Activated CD4-positive, alpha-beta T cell treated with anti-CD3 and anti-CD28 coated beads for 48 hours (primary cell): Measurements from ENCODE around the gene CTSO.

Experiments
- DNase-seq: peaks from one replicate; pipeline ENCODE4 v3.0.0-alpha.2; 2020

CTSO gene

GRCh38 chr4:155953151-155954117 is at the start of gene CTSO:
CTSO (minus strand) TSS chr4:155953866; CDS start chr4:155953847, 19 bp downstream.
- peak; percentile 76 for DNase-seq

- no peak for DNase-seq
These were observed 46.8 kb upstream of the CTSO start for GRCh38 chr4:156000491-156000890.

- no peak for DNase-seq
These were observed 46.1 kb upstream of the CTSO start for GRCh38 chr4:155999725-156000124.

GRCh38 chr4:155995069-155995468 is 41.4 kb upstream of the CTSO start:
- no peak for DNase-seq

- DNase-seq = no peak
These were observed 30.6 kb upstream of the CTSO start for GRCh38 chr4:155984106-155984797.

- no peak for DNase-seq
These were observed 29.2 kb upstream of the CTSO start for GRCh38 chr4:155982736-155983385.

GRCh38 chr4:155978810-155979209 is 25.1 kb upstream of the CTSO start:
- DNase-seq = no peak

- DNase-seq = no peak
These were observed 21.8 kb upstream of the CTSO start for GRCh38 chr4:155975511-155975910.

GRCh38 chr4:155974996-155975395 is 21.3 kb upstream of the CTSO start:
- no peak for DNase-seq

- DNase-seq = no peak
These were observed 20.7 kb upstream of the CTSO start for GRCh38 chr4:155974476-155974749.

GRCh38 chr4:155973639-155974475 is 20.2 kb upstream of the CTSO start:
- no peak for DNase-seq

- DNase-seq = no peak
These were observed 18.4 kb upstream of the CTSO start for GRCh38 chr4:155972098-155972497.

GRCh38 chr4:155966731-155967395 is 13.2 kb upstream of the CTSO start:
- DNase-seq = no peak

GRCh38 chr4:155966171-155966570 is 12.5 kb upstream of the CTSO start:
- no peak for DNase-seq

- DNase-seq = no peak
These were observed 10.6 kb upstream of the CTSO start for GRCh38 chr4:155964016-155964891.

- no peak for DNase-seq
These were observed 9.1 kb upstream of the CTSO start for GRCh38 chr4:155962767-155963166.

GRCh38 chr4:155961575-155961974 is 7.9 kb upstream of the CTSO start:
- no peak for DNase-seq

- no peak for DNase-seq
These were observed 6.9 kb upstream of the CTSO start for GRCh38 chr4:155960522-155960921.

GRCh38 chr4:155959417-155959816 is 5.8 kb upstream of the CTSO start:
- DNase-seq = no peak

- no peak for DNase-seq
These were observed 2.8 kb upstream of the CTSO start for GRCh38 chr4:155956461-155956860.

- no peak for DNase-seq
These were observed 1.3 kb upstream of the CTSO start for GRCh38 chr4:155954939-155955338.
